K562 (cell line): ENCODE data around the gene CABLES1. TPM values are rescaled to one million over a fixed set of nuclear protein-coding genes. Genes with fewer than 3 reads are reported as not detected.
A peak's percentile ranks its signal among the peaks of the same experiment; 100 is the strongest.

Experiments used
- ATAC-seq: fragments of 200-7000 bp; cut with Tn5 transposase; 3 replicates; pipeline ENCODE4 v1.9.1; 2020; ENCODE audit warnings: moderate library complexity
- BruUV-seq: library from RNA; stranded (reverse); fragments of 400-500 nt; replicated peaks from 2 replicates; lab custom pipeline; 2021; lab: Mats Ljungman, UMichigan
- CTCF ChIA-PET: fragments of 300-600 bp; formaldehyde crosslinking; extraction: SDS; loops from one replicate; lab custom pipeline; 2021; ENCODE audit warnings: low intra/inter-chr PET ratio; lab: Yijun Ruan, JAX
- POLR2A ChIA-PET: fragments of 300-600, 350-650 bp; sonication (Branson Sonifier 250); formaldehyde crosslinking; extraction: SDS; loops from one replicate; lab custom pipeline; 2021; ENCODE audit warnings: antibody characterized with exemption, inconsistent platforms; lab: Yijun Ruan, JAX
- DNase-seq, 4 experiments: peaks; one replicate each; pipeline versions ENCODE4 v3.0.0 to v3.0.0-alpha.2; 2011 to 2018; ENCODE audit warnings: low spot score in 3 of 4, mixed read lengths in 3 of 4; ENCODE audit errors: extremely low read depth in 1 of 4
- FAIRE-seq: peaks from 2 replicates; lab custom pipeline; 2011; peaks lifted over from hg19 to GRCh38; lab: Jason Lieb, UNC
- H2AFZ ChIP-seq: 2 replicates; pipeline ENCODE4 v1.6.0; 2011; ENCODE audit warnings: low read depth, low read length, control low read depth, inconsistent platforms
- H3K27ac ChIP-seq: fragments of 200-600 bp; 3 replicates; pipeline ENCODE4 v1.8.0; 2011; ENCODE audit warnings: low read depth, mild to moderate bottlenecking, control low read depth, inconsistent platforms, low read length, moderate library complexity, mixed read lengths; ENCODE audit errors: extremely low read depth
- H3K27me3 ChIP-seq, 2 experiments: fragments of 300-600 bp in 1 of 2; 2 replicates in 1 of 2; 3 replicates in 1 of 2; pipeline versions ENCODE4 v1.6.0 to v1.8.0; 2011; ENCODE audit warnings: inconsistent platforms in 2 of 2, low read length in 2 of 2, mild to moderate bottlenecking in 1 of 2, mixed read lengths in 1 of 2, moderate library complexity in 1 of 2; ENCODE audit not compliant: control insufficient read depth in 2 of 2, insufficient read depth in 2 of 2
- H3K36me3 ChIP-seq: fragments of 300-600 bp; 3 replicates; pipeline ENCODE4 v1.8.0; 2011; ENCODE audit warnings: mild to moderate bottlenecking, low read length, inconsistent platforms; ENCODE audit not compliant: control insufficient read depth, insufficient read depth
- H3K4me1 ChIP-seq, 2 experiments: fragments of 200-600 bp in 1 of 2; replicated peaks in 1 of 2; 2 replicates in 1 of 2; 3 replicates in 1 of 2; pipeline versions ENCODE4 v1.5.1 to v1.8.0; 2011; ENCODE audit warnings: inconsistent platforms in 2 of 2, low read length in 2 of 2, mild to moderate bottlenecking in 1 of 2, mixed read lengths in 1 of 2, moderate library complexity in 1 of 2; ENCODE audit not compliant: control insufficient read depth in 2 of 2, insufficient read depth in 2 of 2
- H3K4me2 ChIP-seq: 2 replicates; pipeline ENCODE4 v1.6.1; 2011; ENCODE audit warnings: low read length, control low read depth, inconsistent platforms, mixed read lengths; ENCODE audit not compliant: insufficient read depth
- H3K4me3 ChIP-seq: fragments of 200-600 bp; sonication (generic), shearing (Covaris generic); 2 replicates; pipeline ENCODE4 v1.5.1; 2016; ENCODE audit warnings: control low read depth, inconsistent platforms
- H3K79me2 ChIP-seq: fragments of 200-600 bp; 3 replicates; pipeline ENCODE4 v1.8.0; 2011; ENCODE audit warnings: low read length, inconsistent platforms; ENCODE audit not compliant: control insufficient read depth, insufficient read depth
- H3K9ac ChIP-seq, 2 experiments: 2 replicates each; pipeline versions ENCODE4 v1.6.0 to v1.6.1; 2011; ENCODE audit warnings: low read depth in 2 of 2, low read length in 2 of 2, control low read depth in 1 of 2, inconsistent platforms in 1 of 2, mild to moderate bottlenecking in 1 of 2, mixed read lengths in 1 of 2; ENCODE audit not compliant: insufficient read depth in 1 of 2
- H3K9me1 ChIP-seq: one replicate; pipeline ENCODE4 v1.6.0; 2011; ENCODE audit warnings: inconsistent platforms, mild to moderate bottlenecking, low read length, moderate library complexity; ENCODE audit not compliant: control insufficient read depth, insufficient read depth
- H3K9me3 ChIP-seq: replicated peaks from 2 replicates; pipeline ENCODE4 v1.5.1; 2011; ENCODE audit warnings: low read depth, low read length, inconsistent platforms; ENCODE audit not compliant: control insufficient read depth, insufficient read depth
- H4K20me1 ChIP-seq: replicated peaks from 2 replicates; pipeline ENCODE4 v1.6.1; 2011; ENCODE audit warnings: low read length, inconsistent platforms, mixed read lengths; ENCODE audit not compliant: control insufficient read depth, insufficient read depth
- KAT8 ChIP-seq: fragments of 450-650 bp; IDR thresholded peaks from 2 replicates; pipeline ENCODE4 v1.6.1; 2016; ENCODE audit warnings: low read depth, mild to moderate bottlenecking
- TSC22D4 ChIP-seq: fragments of 450-650 bp; IDR thresholded peaks from 2 replicates; pipeline ENCODE4 v1.6.1; 2016; ENCODE audit warnings: missing genetic modification characterization, missing biosample characterization, control low read depth
- ZNF699 ChIP-seq: fragments of 250-450 bp; sonication (Bioruptor Pico); IDR thresholded peaks from 2 replicates; pipeline ENCODE4 v1.8.0; 2021; ENCODE audit warnings: mild to moderate bottlenecking, moderate library complexity; ENCODE audit not compliant: insufficient replicate concordance
- WGBS: fragments of 100-300 bp; shearing (Covaris generic); methylation state at CpG from one replicate; pipeline ENCODE4 v1.1.6; 2016; ENCODE audit warnings: low coverage, mixed read lengths; ENCODE audit not compliant: insufficient coverage; ENCODE audit errors: missing lambda C conversion rate; 5-methylcytosine and 5-hydroxymethylcytosine counted together
- in situ Hi-C: fragments of 300-500 bp; cut with MboI; formaldehyde crosslinking; loops from 4 replicates; pipeline ENCODE4 v1.15.0; 2018; ENCODE audit warnings: inconsistent platforms, mixed read lengths
- intact Hi-C: fragments of 100-400 bp; cut with micrococcal nuclease; formaldehyde crosslinking; loops from 2 replicates; pipeline ENCODE4 v1.14.2; 2022
- polyA plus RNA-seq, 8 experiments: library from polyadenylated mRNA; depleted of rRNA in 4 of 8; stranded (reverse) in 5 of 8; unstranded in 3 of 8; fragments of >200 nt; fragmentation: Nextera tagmentation in 2 of 8; fragmentation: Illumina TruSeq in 1 of 8; extraction: Ambion mirVana in 2 of 8; extraction: Trizol in 1 of 8; gene quantifications; 2 replicates each; pipeline versions ENCODE4 v1.2.1 to v1.2.3, GENCODE V29; 2011 to 2014; ENCODE audit warnings: inconsistent platforms in 1 of 8, missing spikeins in 1 of 8
- total RNA-seq, 7 experiments: library from RNA; depleted of rRNA in 6 of 7; stranded (reverse); fragments of >200 nt in 6 of 7; fragmentation: Illumina TruSeq in 2 of 7; extraction: Trizol in 2 of 7; gene quantifications; 2 replicates each; pipeline versions ENCODE4 v1.2.1 to v1.2.3, GENCODE V29; 2011 to 2021; ENCODE audit warnings: low replicate concordance in 1 of 7
- TF ChIP-seq, protein P1 (sequence below): fragments of 450-650 bp; IDR thresholded peaks from 2 replicates; pipeline ENCODE4 v1.6.1; 2016

CABLES1 gene
- total and polyA plus RNA-seq, 9 of the 15 experiments (the other 6 are each of a cell fraction or from before 2014, with no cell fraction given), result 0.04 to 0.10 (median 0.06) TPM; not detected in 3

DNA sequence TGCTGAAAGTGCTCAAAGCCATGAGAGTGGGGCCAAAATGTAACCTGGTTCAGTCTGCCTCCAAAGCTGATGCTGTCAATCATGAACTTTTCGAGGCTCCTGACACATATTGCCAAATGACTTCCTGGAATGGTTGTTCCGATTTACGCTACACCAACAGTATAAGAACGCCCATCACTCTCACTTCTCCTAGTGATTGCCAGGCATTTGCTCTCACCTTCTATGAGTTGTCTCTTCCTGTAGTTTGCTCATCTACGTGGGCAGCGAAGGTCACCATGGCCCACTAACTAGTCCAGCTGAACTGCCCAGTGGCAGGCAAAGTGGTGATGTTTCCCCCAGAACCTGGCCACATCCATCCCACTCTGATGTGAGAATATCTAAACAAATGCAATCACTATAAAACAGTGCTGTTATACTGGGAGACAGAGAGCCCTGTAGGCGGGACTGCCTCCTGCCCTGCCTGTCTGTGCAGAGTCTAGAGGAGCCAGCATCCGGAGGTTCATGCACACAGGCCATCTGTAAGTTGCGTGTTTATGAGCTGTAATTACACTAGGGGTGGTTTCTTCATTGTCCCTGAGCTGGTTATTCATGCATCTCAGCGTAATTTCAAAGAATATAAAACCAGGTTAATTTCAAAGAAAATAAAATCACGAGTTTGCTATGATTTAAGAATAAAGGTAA lies 8.8 kb upstream of the CABLES1 start:
- H4K20me1 ChIP-seq, result no peaks in the 10 kb centered on the region
- no TSS peak for BruUV-seq
- FAIRE-seq (no peak), DNase-seq (no peak), ATAC-seq (no peak; the same call in 2 of the 3 replicates)
- no peak overlapping the region for H3K9ac ChIP-seq
- 7% methylated on average over 11 of the region's 11 CpGs for WGBS
- in situ Hi-C loops, result no loop called here
- POLR2A ChIA-PET, result interaction anchor here (0.7 kb wide), 1 partner anchor 515 kb away, joined by 3 read pairs; no protein-coding TSS in a partner anchor
- no peak overlapping the region for H3K27ac ChIP-seq
- no peaks in the 10 kb centered on the region; a peak in 1 of 5 replicates for H3K4me1 ChIP-seq
- no peaks in the 10 kb centered on the region for H3K36me3 ChIP-seq
- no peaks in the 10 kb centered on the region for H3K9me3 ChIP-seq
- H3K79me2 ChIP-seq, result no peaks in the 10 kb centered on the region
- TF ChIP-seq TSC22D4 (tag) (no peak), KAT8 (no peak), ZNF699 (no peak)
- TF ChIP-seq, protein P1, sequence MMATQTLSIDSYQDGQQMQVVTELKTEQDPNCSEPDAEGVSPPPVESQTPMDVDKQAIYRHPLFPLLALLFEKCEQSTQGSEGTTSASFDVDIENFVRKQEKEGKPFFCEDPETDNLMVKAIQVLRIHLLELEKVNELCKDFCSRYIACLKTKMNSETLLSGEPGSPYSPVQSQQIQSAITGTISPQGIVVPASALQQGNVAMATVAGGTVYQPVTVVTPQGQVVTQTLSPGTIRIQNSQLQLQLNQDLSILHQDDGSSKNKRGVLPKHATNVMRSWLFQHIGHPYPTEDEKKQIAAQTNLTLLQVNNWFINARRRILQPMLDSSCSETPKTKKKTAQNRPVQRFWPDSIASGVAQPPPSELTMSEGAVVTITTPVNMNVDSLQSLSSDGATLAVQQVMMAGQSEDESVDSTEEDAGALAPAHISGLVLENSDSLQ, result peak; percentile 43; the same call in 1 of the 2 replicates
- no peaks in the 10 kb centered on the region for H3K9me1 ChIP-seq
- no peak overlapping the region for H3K4me2 ChIP-seq
- intact Hi-C loops, result no loop called here
- H3K4me3 ChIP-seq, result no peak overlapping the region
- CTCF ChIA-PET, result no interaction called here
- H2AFZ ChIP-seq, result no peak overlapping the region
- peaks cover 33 to 46% of the 10 kb centered on the region in 2 experiments for H3K27me3 ChIP-seq
